Activated CD4-positive, alpha-beta T cell treated with anti-CD3 and anti-CD28 coated beads, Interleukin-2, amount 50 U/mL, for 24 hours (primary cell): ENCODE results near the gene C9orf43.
"Not testable (repeated sequence)": the region's sequence is repeated elsewhere in the genome, so short reads cannot be mapped to it uniquely, and the experiment has no call there.

Experiments used
- DNase-seq, 2 donors: peaks; one replicate each; pipeline ENCODE4 v3.0.0-alpha.2; 2020; ENCODE audit warnings: low read depth in 1 of 2, low spot score in 1 of 2

C9orf43 gene

DNA sequence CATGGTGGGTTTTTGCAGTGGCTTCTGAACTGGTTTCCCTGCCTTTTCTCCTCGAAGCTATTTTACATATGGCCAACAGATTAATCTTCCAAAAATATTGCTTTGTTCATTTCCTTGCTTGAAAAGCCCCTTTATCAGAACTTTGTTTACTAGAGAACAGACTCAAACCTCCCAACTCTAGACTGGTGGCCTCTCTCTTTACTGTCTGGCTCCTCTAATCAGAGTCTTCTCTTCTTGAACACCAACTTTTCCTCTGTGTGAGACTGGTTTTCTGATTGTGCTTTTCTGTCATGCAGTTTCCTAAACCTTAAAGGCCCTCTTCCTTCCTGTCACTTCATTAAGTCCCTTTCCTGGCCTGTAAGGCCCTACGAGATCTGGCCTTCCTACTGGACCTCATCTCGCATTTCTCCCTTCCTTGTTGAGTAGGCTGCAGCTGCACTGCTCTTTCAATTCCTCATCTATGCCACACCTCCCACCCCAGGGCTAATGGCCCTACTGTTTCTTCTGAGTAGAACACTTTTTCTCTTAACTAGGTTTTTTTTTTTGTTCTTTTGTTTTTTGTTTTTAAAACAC, 5.7 kb downstream of the C9orf43 start:
- DNase-seq: no peak

- no peak for DNase-seq
These were observed 6.8 kb downstream of the C9orf43 start for GRCh38 chr9:113417370-113417769.

GRCh38 chr9:113421726-113422125, 11.2 kb downstream of the C9orf43 start:
- no peak for DNase-seq

DNA sequence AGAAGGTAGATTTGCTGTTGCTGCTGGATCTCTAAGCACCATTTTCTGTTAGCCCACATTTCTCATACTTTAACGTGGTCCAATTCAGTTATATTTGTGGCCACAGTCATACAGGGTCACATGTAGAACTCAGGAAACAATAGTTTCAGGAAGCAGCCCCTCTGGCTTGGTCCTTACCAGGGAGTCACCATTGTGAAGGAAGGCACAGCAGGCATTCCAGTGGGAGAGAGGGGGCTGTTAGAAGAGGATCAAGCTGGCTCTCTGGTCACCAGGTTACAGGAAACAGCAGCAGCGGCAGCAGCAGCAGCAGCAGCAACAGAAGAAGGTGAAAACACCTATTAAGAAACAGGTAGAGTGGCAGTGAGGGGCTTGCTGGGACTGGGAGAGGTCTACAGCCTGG, 14.5 kb downstream of the C9orf43 start:
- no peak for DNase-seq

- no peak for DNase-seq
These were observed 16.2 kb downstream of the C9orf43 start for GRCh38 chr9:113426701-113427100.

DNA sequence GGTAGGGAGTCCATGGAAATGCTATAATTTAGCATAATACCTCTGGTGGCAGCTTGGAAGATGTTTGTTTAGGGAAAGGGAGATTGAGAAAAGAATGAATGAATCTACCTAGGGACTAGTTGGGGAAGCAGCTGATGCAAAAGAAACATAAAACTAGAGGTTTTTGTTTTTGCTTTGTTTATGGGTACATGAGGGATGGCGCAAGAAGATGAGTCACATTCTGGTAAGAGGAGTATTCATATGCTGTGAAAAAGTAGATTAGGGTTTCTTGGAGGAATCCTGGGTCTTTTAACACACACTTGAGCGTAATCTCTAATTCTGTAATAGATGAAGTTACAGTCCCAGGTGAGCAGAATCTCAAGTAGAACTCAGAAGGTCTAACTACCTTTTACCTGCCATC, 17.1 kb downstream of the C9orf43 start:
- DNase-seq: no peak

GRCh38 chr9:113428062-113428615, 17.6 kb downstream of the C9orf43 start:
- DNase-seq: no peak

- no peak for DNase-seq
These were observed 20.6 kb downstream of the C9orf43 start for GRCh38 chr9:113431191-113431590.

DNA sequence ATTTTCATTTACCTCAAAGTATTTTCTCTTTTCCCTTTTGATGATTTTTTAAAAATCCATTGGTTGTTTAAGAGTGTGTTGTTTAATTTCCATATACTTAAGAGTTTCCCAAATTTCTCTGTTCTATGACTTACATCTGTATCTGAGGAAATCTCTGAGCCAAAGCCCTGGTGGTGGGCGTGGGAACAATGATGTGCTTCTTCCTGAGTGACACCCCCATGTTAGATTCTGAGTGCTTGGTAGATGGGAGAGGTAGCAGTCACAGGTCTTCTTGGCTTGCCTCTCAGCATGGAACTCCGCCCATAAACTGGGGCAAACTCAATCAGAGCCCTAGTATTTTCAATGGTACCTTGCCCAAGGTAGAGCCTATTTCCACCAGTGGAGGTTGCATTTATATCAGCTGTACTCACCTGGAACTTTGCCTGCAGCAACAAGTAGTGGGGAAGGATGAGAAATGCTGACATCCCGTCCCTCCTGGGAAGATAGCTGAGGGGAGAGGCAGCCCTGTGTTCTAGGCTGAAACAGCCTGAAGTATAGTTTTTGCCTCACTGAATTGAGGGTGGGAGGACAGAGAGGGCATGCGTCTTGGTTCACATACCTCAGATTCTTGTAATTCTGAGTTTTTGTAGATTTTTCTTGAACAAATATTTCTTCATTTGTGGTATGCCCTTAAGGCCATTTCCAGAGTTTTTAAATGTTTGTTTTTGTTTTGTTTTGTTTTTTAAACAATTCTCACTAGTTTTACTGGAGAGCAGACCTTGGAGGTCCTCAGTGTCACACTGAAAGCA, 26.4 kb downstream of the C9orf43 start:
- no peak for DNase-seq

- DNase-seq: not testable (repeated sequence)
These were observed 27.2 kb downstream of the C9orf43 start for GRCh38 chr9:113437716-113438115.

- no peak for DNase-seq
These were observed 34.2 kb downstream of the C9orf43 start for GRCh38 chr9:113444736-113445135.

DNA sequence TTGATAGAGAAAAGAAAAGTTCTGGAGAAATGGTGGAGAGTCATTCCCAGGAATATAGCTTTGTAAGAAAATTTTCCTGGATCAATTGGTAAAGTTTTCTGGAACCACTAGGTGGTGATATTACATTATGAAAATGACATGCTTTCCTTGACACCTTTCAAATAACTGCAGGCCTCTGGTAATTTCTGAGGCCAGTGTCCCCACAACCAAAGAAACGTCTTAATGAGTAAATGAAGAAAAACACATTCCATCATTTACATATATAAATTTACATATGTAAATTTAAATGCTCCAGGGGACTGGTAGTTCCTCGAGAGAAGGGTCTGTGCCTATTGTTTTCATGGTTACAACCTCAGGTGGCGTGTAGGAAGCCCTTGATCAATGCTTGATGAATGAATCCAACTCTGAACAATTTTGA, 35.8 kb downstream of the C9orf43 start:
- no peak for DNase-seq

DNA sequence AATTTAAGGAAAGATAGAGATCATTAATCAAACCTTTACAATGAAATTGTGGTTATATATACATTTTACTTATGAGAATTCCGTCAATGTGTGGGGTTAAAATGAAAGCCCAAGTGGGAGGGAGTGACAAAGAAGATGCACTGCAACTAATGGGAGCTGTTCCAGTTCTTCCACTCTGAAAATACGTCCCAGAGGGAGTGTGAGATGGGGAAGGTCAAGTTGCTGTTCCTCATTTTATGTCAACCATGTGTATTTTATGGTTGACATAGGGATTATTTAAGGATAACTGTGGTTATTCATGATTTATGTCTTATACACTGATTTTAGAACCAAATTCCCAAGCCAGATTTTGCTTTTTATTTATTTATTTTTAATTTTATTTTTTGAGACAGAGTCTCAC, 38.8 kb downstream of the C9orf43 start:
- DNase-seq: no peak

- DNase-seq: no peak
These were observed 41.6 kb downstream of the C9orf43 start for GRCh38 chr9:113452113-113452605.

- DNase-seq: no peak
These were observed 44.6 kb downstream of the C9orf43 start for GRCh38 chr9:113454914-113455761.

- DNase-seq: no peak
These were observed 45.7 kb downstream of the C9orf43 start for GRCh38 chr9:113456235-113456634.

DNA sequence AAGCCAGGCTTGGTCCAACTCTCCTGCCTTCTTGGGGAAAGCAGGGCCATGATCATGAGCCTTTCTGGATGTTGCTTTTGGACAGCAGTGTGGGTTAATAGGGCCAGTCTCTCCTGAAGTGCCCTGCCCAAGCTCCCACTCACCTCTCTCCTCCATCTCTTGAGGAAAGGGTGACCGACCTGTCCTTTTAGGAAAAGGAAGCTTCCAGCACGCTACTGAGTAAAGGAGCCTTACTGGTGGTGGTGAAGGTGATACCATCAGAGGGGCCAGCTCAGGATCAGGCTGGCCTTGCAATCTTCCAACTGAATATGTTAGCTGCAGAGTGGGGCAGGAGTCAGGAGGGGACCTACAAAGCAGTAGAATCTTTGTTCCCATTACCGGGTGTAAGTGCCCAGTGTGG, 50.7 kb downstream of the C9orf43 start:
- DNase-seq: no peak

DNA sequence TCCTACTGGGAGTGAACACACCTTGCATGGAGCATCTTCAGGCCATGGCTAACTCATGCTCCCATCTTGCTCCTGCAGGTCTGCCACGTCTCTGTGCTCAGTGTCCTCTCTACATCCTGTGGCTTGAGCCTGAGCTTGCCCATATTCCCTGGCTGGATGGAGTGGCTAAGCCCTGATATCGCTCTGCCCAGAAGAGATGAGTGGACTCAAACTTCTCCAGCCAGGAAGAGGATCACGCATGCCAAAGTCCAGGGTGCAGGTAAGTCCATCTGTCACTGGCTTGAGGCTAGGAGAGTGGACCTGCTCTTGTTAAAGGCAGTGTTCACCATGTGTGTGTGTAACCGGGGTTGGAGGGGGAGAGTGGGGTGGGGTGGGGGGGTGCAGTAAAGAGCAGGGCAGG, 51.4 kb downstream of the C9orf43 start:
- DNase-seq: no peak

DNA sequence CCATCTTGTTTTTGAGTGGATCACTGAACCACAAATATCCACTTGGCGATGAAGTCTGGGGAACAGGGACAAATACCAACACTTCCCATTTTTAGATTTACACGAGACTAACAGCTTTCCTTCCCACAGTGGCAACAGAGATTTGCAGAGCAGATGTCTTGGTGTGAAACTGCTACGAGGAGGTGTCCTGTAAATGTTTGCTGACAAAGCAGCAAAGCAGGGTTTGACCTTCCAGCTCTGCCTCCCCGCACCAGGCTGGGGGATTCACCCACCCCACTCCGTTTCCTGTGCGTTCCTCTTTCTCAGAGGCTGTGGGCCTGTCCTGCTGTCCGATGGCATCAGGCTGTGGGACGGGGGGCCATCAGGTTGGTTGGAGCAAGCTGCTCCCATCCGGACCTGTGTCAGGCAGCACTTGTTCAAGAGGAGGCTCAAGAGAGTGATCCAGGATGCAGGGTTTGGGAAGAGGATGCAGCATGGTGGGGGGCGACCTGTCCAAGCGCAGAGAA, 52.3 kb downstream of the C9orf43 start:
- no peak for DNase-seq

DNA sequence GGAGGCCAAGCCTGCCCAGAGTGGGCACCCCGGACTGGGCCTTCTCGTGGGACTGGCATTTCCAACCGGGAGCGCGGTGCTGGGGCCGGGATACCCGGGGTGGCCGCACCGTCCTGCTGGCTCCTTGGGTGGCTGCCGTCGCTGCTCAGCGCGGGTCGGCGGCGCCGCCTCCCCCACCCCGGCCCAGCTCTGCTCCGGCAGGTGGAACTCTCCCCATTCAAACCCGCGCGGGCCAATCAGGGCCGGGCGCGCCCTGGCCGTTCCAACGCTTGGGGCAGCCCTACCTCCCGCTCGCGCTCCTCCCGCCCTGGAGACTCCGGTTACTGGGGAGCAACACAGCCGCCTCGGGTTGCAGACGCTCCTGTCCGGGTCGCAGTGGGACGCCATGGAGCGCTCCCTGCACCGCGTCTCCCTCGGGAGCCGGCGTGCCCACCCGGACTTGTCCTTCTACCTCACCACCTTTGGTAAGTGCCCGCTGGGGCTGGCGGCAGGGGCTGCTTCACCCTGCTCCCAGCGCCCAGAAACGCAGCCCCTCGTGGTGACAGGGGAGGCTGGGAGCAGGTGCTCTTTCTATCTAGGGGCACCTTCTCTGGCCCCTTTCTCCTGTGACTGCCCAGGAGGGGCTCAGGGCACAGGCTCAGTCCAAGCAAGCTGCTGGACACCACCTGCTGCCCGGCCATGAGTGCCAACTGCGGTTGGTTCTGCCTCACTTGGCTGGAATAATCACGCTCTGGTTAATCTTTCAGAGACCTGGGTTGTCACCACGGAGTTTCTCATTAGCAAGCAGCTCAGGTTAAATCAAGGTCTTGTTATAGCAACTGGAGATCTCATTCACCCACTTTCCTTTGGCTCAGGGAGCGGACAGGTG, 53.1 kb downstream of the C9orf43 start, which contains the start of gene RGS3:
Gene RGS3 (plus strand): TSS at position 310 of the 868 bp plus-strand sequence. CDS start 76 bp downstream, at position 386.
- DNase-seq: no peak
